HepG2 (cell line): ENCODE data around the gene ZDHHC16. TPM values are rescaled to one million over a fixed set of nuclear protein-coding genes. Genes with fewer than 3 reads are reported as not detected.
A peak's percentile ranks its signal among the peaks of the same experiment; 100 is the strongest.

Source experiments
- AKAP8 ChIP-seq: sonication (generic); formaldehyde crosslinking; IDR thresholded peaks from 2 replicates; pipeline ENCODE4 v1.5.1; 2020; ENCODE audit warnings: mild to moderate bottlenecking, missing genetic modification reagents
- CBX5 ChIP-seq: sonication (generic); formaldehyde crosslinking; IDR thresholded peaks from 2 replicates; pipeline ENCODE4 v1.4.0; 2020; ENCODE audit warnings: missing genetic modification reagents, borderline replicate concordance
- HDAC1 ChIP-seq: sonication (generic); formaldehyde crosslinking; IDR thresholded peaks from 2 replicates; pipeline ENCODE4 v1.5.1; 2020; ENCODE audit warnings: mild to moderate bottlenecking, missing genetic modification reagents
- HOMEZ ChIP-seq: IDR thresholded peaks from 2 replicates; pipeline ENCODE4 v1.6.1; 2016; ENCODE audit warnings: low read depth
- KAT8 ChIP-seq: IDR thresholded peaks from 2 replicates; pipeline ENCODE4 v1.6.1; 2016; ENCODE audit warnings: missing genetic modification reagents, missing compliant biosample characterization
- MXD3 ChIP-seq: IDR thresholded peaks from 2 replicates; pipeline ENCODE4 v1.6.1; 2016; ENCODE audit warnings: mild to moderate bottlenecking, missing biosample characterization, missing genetic modification reagents
- MYNN ChIP-seq: sonication (generic); formaldehyde crosslinking; IDR thresholded peaks from 2 replicates; pipeline ENCODE4 v1.4.0; 2020; ENCODE audit warnings: mild to moderate bottlenecking, low read depth, missing genetic modification reagents
- ZBTB4 ChIP-seq: sonication (generic); formaldehyde crosslinking; IDR thresholded peaks from 2 replicates; pipeline ENCODE4 v1.4.0; 2020; ENCODE audit warnings: missing genetic modification reagents, mild to moderate bottlenecking, borderline replicate concordance
- ZBTB7B ChIP-seq: sonication (generic); formaldehyde crosslinking; IDR thresholded peaks from 2 replicates; pipeline ENCODE4 v1.4.0; 2020; ENCODE audit warnings: missing genetic modification reagents
- ZNF512 ChIP-seq: sonication (generic); formaldehyde crosslinking; IDR thresholded peaks from 2 replicates; pipeline ENCODE4 v1.4.0; 2020; ENCODE audit warnings: mild to moderate bottlenecking, missing genetic modification reagents
- ZNF512B ChIP-seq: sonication (generic); formaldehyde crosslinking; IDR thresholded peaks from 2 replicates; pipeline ENCODE4 v1.5.1; 2020; ENCODE audit warnings: missing genetic modification reagents, mild to moderate bottlenecking, borderline replicate concordance
- ZNF609 ChIP-seq: sonication (generic); formaldehyde crosslinking; IDR thresholded peaks from 2 replicates; pipeline ENCODE4 v1.4.0; 2020; ENCODE audit warnings: mild to moderate bottlenecking, missing genetic modification reagents, borderline replicate concordance
- polyA plus RNA-seq, 8 experiments: library from polyadenylated mRNA; depleted of rRNA in 3 of 8; stranded (reverse) in 7 of 8; unstranded in 1 of 8; fragments of >200 nt; fragmentation: Illumina TruSeq in 4 of 8; extraction: Trizol in 4 of 8; gene quantifications; 2 replicates each; pipeline versions ENCODE4 v1.2.1 to v1.2.3, GENCODE V29; 2011 to 2016; ENCODE audit warnings: low read depth in 4 of 8, missing spikeins in 1 of 8, mixed read lengths in 1 of 8; ENCODE audit not compliant: insufficient read depth in 1 of 8
- total RNA-seq, 5 experiments: library from RNA; depleted of rRNA; stranded (reverse); fragments of >200 nt; fragmentation: Illumina TruSeq; extraction: Trizol; gene quantifications; 2 replicates each; pipeline ENCODE4 v1.2.3, GENCODE V29; 2016; ENCODE audit warnings: low read depth in 1 of 5

ZDHHC16 gene
- total and polyA plus RNA-seq, 2 of the 13 experiments (the other 11 are each of a cell fraction or from before 2014, with no cell fraction given): 40.8 to 41.8 TPM

- TF ChIP-seq ZNF609 (CRISPR knock-in tag): 0 out of 2 replicates have a peak, but pooled peaks have one; percentile 14
- TF ChIP-seq AKAP8 (CRISPR knock-in tag): 0 out of 2 replicates have a peak, but pooled peaks have one; percentile 24
- TF ChIP-seq ZNF512 (CRISPR knock-in tag): no peak
- 0 out of 2 replicates have a peak, but pooled peaks have one; percentile 32 for TF ChIP-seq CBX5 (CRISPR knock-in tag)
- TF ChIP-seq ZBTB4: no peak
- peak; percentile 66; the same call in 1 of the 2 replicates for TF ChIP-seq KAT8 (CRISPR knock-in tag)
- TF ChIP-seq MYNN: no peak
- TF ChIP-seq HDAC1: peak; percentile 30; the same call in 1 of the 2 replicates
- TF ChIP-seq ZBTB7B: peak; percentile 36
- TF ChIP-seq ZNF512B: no peak
- peak; percentile 65 for TF ChIP-seq HOMEZ
- 0 out of 2 replicates have a peak, but pooled peaks have one; percentile 23 for TF ChIP-seq MXD3
Observed at GRCh38 chr10:97407211-97407951, 38.6 kb upstream of the ZDHHC16 start (continued).
